OCI-LY1 (cell line): Measurements from ENCODE around the gene ZNF775.

Experiments
- H2AFZ ChIP-seq: fragments of 200-600 bp; sonication (generic), shearing (Covaris generic); 2 replicates; pipeline ENCODE4 v1.6.0; 2014; ENCODE audit warnings: antibody characterized with exemption, mild to moderate bottlenecking, low read length
- H3F3A ChIP-seq: fragments of 200-600 bp; sonication (generic), shearing (Covaris generic); 2 replicates; pipeline ENCODE4 v1.6.0; 2014; ENCODE audit warnings: mild to moderate bottlenecking, antibody characterized with exemption, low read length, moderate library complexity; ENCODE audit not compliant: insufficient read depth
- H3K27ac ChIP-seq: fragments of 200-600 bp; sonication (generic); 2 replicates; pipeline ENCODE4 v1.5.1; 2014; ENCODE audit warnings: low read length, mixed run types, mild to moderate bottlenecking, low read depth; ENCODE audit not compliant: poor library complexity, severe bottlenecking
- H3K27me3 ChIP-seq: fragments of 200-600 bp; sonication (generic); 2 replicates; pipeline ENCODE4 v1.6.0; 2014; ENCODE audit warnings: antibody characterized with exemption, mild to moderate bottlenecking, low read length, moderate library complexity; ENCODE audit not compliant: insufficient read depth
- H3K36me3 ChIP-seq: fragments of 200-600 bp; sonication (generic); 2 replicates; pipeline ENCODE4 v1.6.1; 2014; ENCODE audit warnings: mild to moderate bottlenecking, antibody characterized with exemption, low read length, moderate library complexity, mixed read lengths; ENCODE audit not compliant: insufficient read depth
- H3K4me1 ChIP-seq: fragments of 200-600 bp; sonication (generic); 2 replicates; pipeline ENCODE4 v1.5.1; 2014; ENCODE audit warnings: mild to moderate bottlenecking, low read length, moderate library complexity; ENCODE audit not compliant: insufficient read depth, severe bottlenecking
- H3K4me2 ChIP-seq: fragments of 200-600 bp; sonication (generic), shearing (Covaris generic); 2 replicates; pipeline ENCODE4 v1.6.1; 2014; ENCODE audit warnings: low read length
- H3K4me3 ChIP-seq: fragments of 200-600 bp; sonication (generic); 2 replicates; pipeline ENCODE4 v1.5.1; 2014; ENCODE audit warnings: low read length, low read depth, mild to moderate bottlenecking, mixed read lengths; ENCODE audit not compliant: poor library complexity, severe bottlenecking
- H3K79me2 ChIP-seq: fragments of 200-600 bp; shearing (Covaris generic); 2 replicates; pipeline ENCODE4 v1.6.1; 2016; ENCODE audit warnings: mixed run types, low read length, mixed read lengths; ENCODE audit not compliant: insufficient read depth
- H3K9ac ChIP-seq: fragments of 200-600 bp; sonication (generic), shearing (Covaris generic); 2 replicates; pipeline ENCODE4 v1.6.1; 2014; ENCODE audit warnings: mild to moderate bottlenecking, low read length, mixed read lengths
- H3K9me2 ChIP-seq: fragments of 200-600 bp; sonication (generic), shearing (Covaris generic); 2 replicates; pipeline ENCODE4 v1.6.1; 2014; ENCODE audit warnings: low read depth, mild to moderate bottlenecking, low read length, mixed read lengths
- H3K9me3 ChIP-seq: fragments of 200-600 bp; shearing (Covaris generic); 2 replicates; pipeline ENCODE4 v1.6.1; 2014; ENCODE audit warnings: low read length, mixed read lengths
- H4K20me1 ChIP-seq: fragments of 200-600 bp; sonication (generic), shearing (Covaris generic); 2 replicates; pipeline ENCODE4 v1.6.0; 2016; ENCODE audit warnings: mild to moderate bottlenecking, low read length; ENCODE audit not compliant: insufficient read depth
- EZH2 ChIP-seq: fragments of 200-600 bp; sonication (generic), shearing (Covaris generic); IDR thresholded peaks from 2 replicates; pipeline ENCODE4 v1.8.0; 2017; ENCODE audit warnings: borderline replicate concordance, mixed run types, mild to moderate bottlenecking, antibody characterized with exemption, low read length, moderate library complexity, mixed read lengths
- TF ChIP-seq, protein P1 (sequence below): fragments of 200-600 bp; sonication (generic), shearing (Covaris generic); IDR thresholded peaks from 2 replicates; pipeline ENCODE4 v1.5.1; 2017; ENCODE audit warnings: mild to moderate bottlenecking, antibody characterized with exemption, low read length, moderate library complexity, mixed read lengths

ZNF775 gene

DNA sequence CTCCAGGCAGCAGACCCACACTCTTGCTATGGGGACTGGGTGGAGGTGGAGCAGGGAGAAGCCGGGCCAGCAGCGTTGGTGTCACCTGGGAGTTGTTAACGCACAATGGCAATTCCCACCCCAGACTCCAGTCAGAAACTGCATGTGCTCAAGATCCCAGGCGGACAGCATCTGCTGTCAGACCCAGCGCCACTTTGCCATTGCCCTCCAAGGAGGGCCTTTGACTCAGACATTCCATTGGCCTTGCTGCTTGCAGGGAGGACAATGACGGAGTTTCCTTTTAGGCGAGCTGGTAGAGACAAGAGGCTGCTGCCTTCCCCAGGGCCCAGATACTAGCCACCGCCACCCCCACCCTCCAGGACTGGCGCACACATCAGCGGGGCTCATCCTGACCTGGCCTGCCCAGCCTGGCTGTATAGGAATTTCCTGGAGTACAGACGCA lies 34.5 kb downstream of the ZNF775 start:
- Histone ChIP-seq H3K9me3 (no peaks in the 10 kb centered on the region), H3F3A (no peaks in the 10 kb centered on the region), H3K79me2 (no peaks in the 10 kb centered on the region), H3K9ac (no peak overlapping the region), H3K4me3 (no peak overlapping the region), H4K20me1 (no peaks in the 10 kb centered on the region), H2AFZ (no peak overlapping the region), H3K27ac (no peak overlapping the region), H3K4me1 (peaks cover 4% of the 10 kb centered on the region), H3K9me2 (no peaks in the 10 kb centered on the region), H3K36me3 (peaks cover 6% of the 10 kb centered on the region), H3K4me2 (no peak overlapping the region), H3K27me3 (no peaks in the 10 kb centered on the region)
- TF ChIP-seq EZH2 = no peak
- TF ChIP-seq, protein P1, sequence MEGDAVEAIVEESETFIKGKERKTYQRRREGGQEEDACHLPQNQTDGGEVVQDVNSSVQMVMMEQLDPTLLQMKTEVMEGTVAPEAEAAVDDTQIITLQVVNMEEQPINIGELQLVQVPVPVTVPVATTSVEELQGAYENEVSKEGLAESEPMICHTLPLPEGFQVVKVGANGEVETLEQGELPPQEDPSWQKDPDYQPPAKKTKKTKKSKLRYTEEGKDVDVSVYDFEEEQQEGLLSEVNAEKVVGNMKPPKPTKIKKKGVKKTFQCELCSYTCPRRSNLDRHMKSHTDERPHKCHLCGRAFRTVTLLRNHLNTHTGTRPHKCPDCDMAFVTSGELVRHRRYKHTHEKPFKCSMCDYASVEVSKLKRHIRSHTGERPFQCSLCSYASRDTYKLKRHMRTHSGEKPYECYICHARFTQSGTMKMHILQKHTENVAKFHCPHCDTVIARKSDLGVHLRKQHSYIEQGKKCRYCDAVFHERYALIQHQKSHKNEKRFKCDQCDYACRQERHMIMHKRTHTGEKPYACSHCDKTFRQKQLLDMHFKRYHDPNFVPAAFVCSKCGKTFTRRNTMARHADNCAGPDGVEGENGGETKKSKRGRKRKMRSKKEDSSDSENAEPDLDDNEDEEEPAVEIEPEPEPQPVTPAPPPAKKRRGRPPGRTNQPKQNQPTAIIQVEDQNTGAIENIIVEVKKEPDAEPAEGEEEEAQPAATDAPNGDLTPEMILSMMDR = no peak

DNA sequence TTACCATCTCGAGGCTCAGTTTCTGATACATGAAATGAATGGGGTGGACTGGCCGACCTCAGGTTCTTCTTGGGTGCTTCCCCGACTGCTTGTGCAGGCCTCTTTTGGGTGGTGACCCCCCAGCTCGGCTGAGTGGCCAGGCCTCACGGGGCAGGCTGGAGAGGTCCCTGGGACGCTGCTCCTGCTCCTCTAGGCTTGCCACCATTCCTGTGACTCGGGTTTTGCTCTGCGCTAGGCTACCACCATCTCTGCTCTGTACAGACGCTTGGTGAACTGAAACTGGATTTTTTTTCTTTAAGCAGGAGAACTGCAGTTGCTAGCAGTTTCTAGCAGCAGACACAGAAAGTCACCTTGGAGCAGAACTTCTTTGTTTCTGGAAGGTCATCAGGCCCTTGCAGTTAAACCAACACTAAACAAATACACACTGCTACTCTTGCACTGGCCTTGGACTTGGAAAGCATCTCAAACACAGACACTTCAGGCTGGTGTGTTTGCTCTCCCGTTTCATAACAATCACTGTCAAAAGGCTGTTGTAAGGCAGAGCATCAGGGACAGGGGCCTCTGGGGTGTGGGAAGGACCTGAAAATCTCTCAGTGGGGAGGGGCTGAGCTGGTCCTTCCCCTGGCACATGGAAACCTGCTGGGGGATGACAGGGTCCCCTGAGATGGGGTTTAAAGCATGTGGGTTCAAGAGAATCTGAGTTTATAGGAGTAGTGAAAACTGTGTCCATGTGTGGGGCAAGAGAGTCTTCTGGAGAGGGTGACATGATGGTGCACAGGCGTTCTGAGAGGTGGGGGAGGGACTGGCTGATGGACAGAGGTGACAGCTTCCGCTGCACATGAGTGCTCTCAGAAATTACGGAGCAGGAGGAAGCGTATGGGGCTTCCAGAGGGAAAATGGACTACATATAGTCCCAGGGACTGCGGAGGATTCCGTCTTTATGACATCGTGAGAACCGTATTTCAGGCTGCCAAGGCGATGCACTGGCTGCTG lies 36.3 kb downstream of the ZNF775 start:
- Histone ChIP-seq H3K9me3 (no peaks in the 10 kb centered on the region), H3K9ac (no peak overlapping the region), H3K4me2 (no peak overlapping the region), H3K4me3 (no peak overlapping the region), H3K36me3 (peaks cover 1% of the 10 kb centered on the region), H3K27me3 (no peaks in the 10 kb centered on the region), H2AFZ (no peak overlapping the region), H3K9me2 (no peaks in the 10 kb centered on the region), H3K27ac (no peak overlapping the region), H3K79me2 (no peaks in the 10 kb centered on the region), H4K20me1 (no peaks in the 10 kb centered on the region), H3K4me1 (no peaks in the 10 kb centered on the region), H3F3A (no peaks in the 10 kb centered on the region)
- TF ChIP-seq EZH2 = no peak
- TF ChIP-seq, protein P1 = no peak

DNA sequence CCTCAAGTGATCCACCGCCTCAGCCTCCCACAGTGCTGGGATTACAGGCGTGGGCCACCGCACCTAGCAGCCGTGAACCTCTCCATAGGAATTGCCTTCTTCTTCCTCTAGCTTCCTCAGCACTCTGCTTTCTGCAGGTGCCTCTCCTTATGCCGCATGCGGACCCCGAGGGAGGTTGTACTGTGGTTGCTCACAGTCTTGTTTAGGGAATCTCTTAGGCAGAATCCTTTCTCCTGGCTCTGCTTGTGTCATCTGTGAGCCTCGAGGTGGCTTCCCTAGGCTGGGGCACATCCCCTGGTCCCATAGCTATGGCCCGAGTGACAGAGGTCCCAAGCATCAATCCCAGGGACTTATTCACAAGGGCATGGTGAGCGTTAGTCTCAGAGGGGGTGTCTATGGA lies 38.1 kb downstream of the ZNF775 start:
- TF ChIP-seq EZH2 = no peak
- TF ChIP-seq, protein P1 = no peak
- Histone ChIP-seq H3K9me3 (no peaks in the 10 kb centered on the region), H3K4me1 (no peaks in the 10 kb centered on the region), H4K20me1 (no peaks in the 10 kb centered on the region), H3K36me3 (no peaks in the 10 kb centered on the region), H3K4me3 (no peak overlapping the region), H3F3A (no peaks in the 10 kb centered on the region), H3K4me2 (no peak overlapping the region), H3K27me3 (no peaks in the 10 kb centered on the region), H3K79me2 (no peaks in the 10 kb centered on the region), H2AFZ (no peak overlapping the region), H3K9me2 (no peaks in the 10 kb centered on the region), H3K9ac (no peak overlapping the region), H3K27ac (no peak overlapping the region)
